Ovary (tissue), 3 donors: ENCODE measurements around the gene ANKRD33.

ENCODE experiments used
- EP300 ChIP-seq: sonication (generic); formaldehyde crosslinking; IDR thresholded peaks from one replicate; pipeline ENCODE4 v1.6.1; 2017; ENCODE audit warnings: antibody characterized with exemption
- TF ChIP-seq, protein P1 (sequence below), 3 donors: fragments of 450-650 bp in 2 of 3; fragments of 200-600 bp in 1 of 3; IDR thresholded peaks; one replicate each; pipeline versions ENCODE4 v1.5.1 to v1.8.0; 2016 to 2022; ENCODE audit warnings: antibody characterized with exemption in 3 of 3, mild to moderate bottlenecking in 1 of 3
- donor health status: DM: no; HTN: no; CAD: no.

DNA sequence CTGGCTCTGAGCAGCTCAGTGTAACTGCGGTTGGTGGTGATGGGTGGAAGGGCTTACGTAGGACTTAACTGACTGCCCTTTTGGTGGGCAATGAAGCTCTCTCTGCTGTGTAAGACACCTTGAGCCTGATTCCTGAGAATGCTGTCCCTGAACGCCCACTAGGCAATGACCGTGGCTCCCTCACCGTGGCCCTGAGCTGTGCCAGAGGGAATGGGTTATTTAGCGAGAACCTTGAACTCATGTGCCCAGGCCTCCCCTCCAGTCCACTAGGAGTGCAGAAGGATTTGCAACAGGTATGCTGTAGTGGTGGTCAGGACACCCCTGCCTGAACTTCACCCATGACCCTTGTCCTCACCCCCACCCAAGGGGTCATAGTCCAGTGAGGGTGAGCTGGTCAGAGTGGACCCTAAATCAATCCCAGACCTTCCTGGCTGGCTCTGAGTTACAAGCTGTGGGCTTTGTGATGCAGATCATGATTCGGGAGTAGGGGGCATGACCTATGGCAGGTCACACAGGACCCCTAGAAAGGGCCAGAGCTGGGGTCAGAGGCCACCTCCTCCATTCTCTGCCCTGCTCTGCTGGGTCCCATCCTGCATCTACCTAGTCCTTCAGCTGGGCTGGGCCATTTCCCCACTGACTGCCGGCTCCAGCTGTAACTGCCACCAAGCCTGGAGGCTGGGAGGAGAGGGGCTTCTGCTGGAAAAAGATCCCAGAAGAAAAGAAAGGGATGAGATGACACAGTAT lies 14.5 kb upstream of the ANKRD33 start:
- TF ChIP-seq, protein P1, sequence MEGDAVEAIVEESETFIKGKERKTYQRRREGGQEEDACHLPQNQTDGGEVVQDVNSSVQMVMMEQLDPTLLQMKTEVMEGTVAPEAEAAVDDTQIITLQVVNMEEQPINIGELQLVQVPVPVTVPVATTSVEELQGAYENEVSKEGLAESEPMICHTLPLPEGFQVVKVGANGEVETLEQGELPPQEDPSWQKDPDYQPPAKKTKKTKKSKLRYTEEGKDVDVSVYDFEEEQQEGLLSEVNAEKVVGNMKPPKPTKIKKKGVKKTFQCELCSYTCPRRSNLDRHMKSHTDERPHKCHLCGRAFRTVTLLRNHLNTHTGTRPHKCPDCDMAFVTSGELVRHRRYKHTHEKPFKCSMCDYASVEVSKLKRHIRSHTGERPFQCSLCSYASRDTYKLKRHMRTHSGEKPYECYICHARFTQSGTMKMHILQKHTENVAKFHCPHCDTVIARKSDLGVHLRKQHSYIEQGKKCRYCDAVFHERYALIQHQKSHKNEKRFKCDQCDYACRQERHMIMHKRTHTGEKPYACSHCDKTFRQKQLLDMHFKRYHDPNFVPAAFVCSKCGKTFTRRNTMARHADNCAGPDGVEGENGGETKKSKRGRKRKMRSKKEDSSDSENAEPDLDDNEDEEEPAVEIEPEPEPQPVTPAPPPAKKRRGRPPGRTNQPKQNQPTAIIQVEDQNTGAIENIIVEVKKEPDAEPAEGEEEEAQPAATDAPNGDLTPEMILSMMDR (IDR thresholded peaks at IDR 0.05) = no peak
- TF ChIP-seq EP300 = no peak
